ENCODE data around the gene PNMA6E.

The PNMA6E gene

GRCh38 chrX:153351981-153352380, 49.2 kb downstream of the PNMA6E start:
- H3K4me1 ChIP-seq (ENCODE audit: control insufficient read depth, insufficient read depth, low read length) = no peaks in the 10 kb centered on the region
- H3K4me3 ChIP-seq (ENCODE audit: low read depth, low read length) = no peak overlapping the region
- ChIA-PET CTCF (interaction anchor here (0.6 to 0.8 kb wide), 4 partner anchors 13 to 200 kb away, joined by 3 to 6 read pairs (median 4); no protein-coding TSS in a partner anchor), POLR2A (no interaction called here)
- TF ChIP-seq ZNF391 (tag by site-specific recombination; IDR thresholded peaks at IDR 0.05; ENCODE audit: borderline replicate concordance, low read depth) = no peak
- no peak for TF ChIP-seq ZNF248 (tag by site-specific recombination; IDR thresholded peaks at IDR 0.05)
- no peak for TF ChIP-seq ZNF704 (tag by site-specific recombination; IDR thresholded peaks at IDR 0.05)
- TF ChIP-seq KLF9 (tag by site-specific recombination; IDR thresholded peaks at IDR 0.05; ENCODE audit: low read depth) = no peak
- TF ChIP-seq ZNF747 (tag by site-specific recombination; IDR thresholded peaks at IDR 0.05) = no peak
- TF ChIP-seq SCRT1 (tag by site-specific recombination; IDR thresholded peaks at IDR 0.05; ENCODE audit: borderline replicate concordance) = no peak
- TF ChIP-seq RBAK (tag by site-specific recombination; IDR thresholded peaks at IDR 0.05) = no peak
- no peak for TF ChIP-seq ZNF426 (tag by site-specific recombination; IDR thresholded peaks at IDR 0.05)
- TF ChIP-seq SALL2 (tag by site-specific recombination; IDR thresholded peaks at IDR 0.05; ENCODE audit: borderline replicate concordance) = no peak
- TF ChIP-seq KLF17 (tag by site-specific recombination; IDR thresholded peaks at IDR 0.05) = no peak
- TF ChIP-seq ZNF202 (tag by site-specific recombination; IDR thresholded peaks at IDR 0.05; ENCODE audit: borderline replicate concordance) = no peak
- no peak for TF ChIP-seq ZNF214 (tag by site-specific recombination; IDR thresholded peaks at IDR 0.05; ENCODE audit: borderline replicate concordance)
- no peak for TF ChIP-seq ZNF501 (tag by site-specific recombination; IDR thresholded peaks at IDR 0.05)
- no peak for TF ChIP-seq ZNF404 (tag by site-specific recombination; IDR thresholded peaks at IDR 0.05)
- TF ChIP-seq ZNF660 (tag by site-specific recombination; IDR thresholded peaks at IDR 0.05) = no peak
- TF ChIP-seq ZNF843 (tag by site-specific recombination; IDR thresholded peaks at IDR 0.05) = no peak
- no peak for TF ChIP-seq ZNF148 (tag by site-specific recombination; IDR thresholded peaks at IDR 0.05; ENCODE audit: borderline replicate concordance)
- no peak for TF ChIP-seq ZBTB49 (tag by site-specific recombination; IDR thresholded peaks at IDR 0.05; ENCODE audit: low read depth)
- H3K27ac ChIP-seq (ENCODE audit: extremely low read depth, low read depth, low read length) = no peak overlapping the region
- no peaks in the 10 kb centered on the region for H3K9me3 ChIP-seq (ENCODE audit: control insufficient read depth, insufficient read depth, low read depth, low read length)
- peaks cover 3 to 43% of the 10 kb centered on the region in 2 experiments; a peak in 2 of 3 replicates for H3K36me3 ChIP-seq (ENCODE audit: control insufficient read depth in 2 of 2, insufficient read depth in 1 of 2, low read length in 2 of 2)

GRCh38 chrX:153349952-153350351, 51.2 kb downstream of the PNMA6E start:
- H3K4me3 ChIP-seq (ENCODE audit: low read depth, low read length) = no peak overlapping the region
- H3K9me3 ChIP-seq (ENCODE audit: control insufficient read depth, insufficient read depth, low read depth, low read length) = no peaks in the 10 kb centered on the region
- CTCF ChIA-PET = no interaction called here
- POLR2A ChIA-PET = no interaction called here
- H3K27ac ChIP-seq (ENCODE audit: extremely low read depth, low read depth, low read length) = no peak overlapping the region
- H3K36me3 ChIP-seq (ENCODE audit: control insufficient read depth in 2 of 2, insufficient read depth in 1 of 2, low read length in 2 of 2) = peaks cover 3 to 62% of the 10 kb centered on the region in 2 experiments; a peak in 2 of 3 replicates
- TF ChIP-seq KLF1 (tag by site-specific recombination; IDR thresholded peaks at IDR 0.05) = no peak
- no peak for TF ChIP-seq ZBTB10 (tag by site-specific recombination; IDR thresholded peaks at IDR 0.05)
- TF ChIP-seq GFI1B (tag by site-specific recombination; IDR thresholded peaks at IDR 0.05) = no peak
- TF ChIP-seq MZF1 (tag by site-specific recombination; IDR thresholded peaks at IDR 0.05; ENCODE audit: borderline replicate concordance) = no peak
- TF ChIP-seq ZNF701 (tag by site-specific recombination; IDR thresholded peaks at IDR 0.05) = no peak
- no peak for TF ChIP-seq ZNF621 (tag by site-specific recombination; IDR thresholded peaks at IDR 0.05)
- TF ChIP-seq ZBTB20 (tag by site-specific recombination; IDR thresholded peaks at IDR 0.05) = no peak
- TF ChIP-seq ZNF112 (tag by site-specific recombination; IDR thresholded peaks at IDR 0.05) = no peak
- TF ChIP-seq MYNN (tag by site-specific recombination; IDR thresholded peaks at IDR 0.05; ENCODE audit: borderline replicate concordance) = no peak
- no peaks in the 10 kb centered on the region for H3K4me1 ChIP-seq (ENCODE audit: control insufficient read depth, insufficient read depth, low read length)

Data from HEK293 (cell line).